HG02571 (cell line): ENCODE data around the gene PPP1R26.
"Not testable (repeated sequence)": the region's sequence is repeated elsewhere in the genome, so short reads cannot be mapped to it uniquely, and the experiment has no call there.

ENCODE experiments used
- ATAC-seq: cut with Tn5 transposase; IDR thresholded peaks from one replicate; pipeline ENCODE4 v1.9.1; 2021; ENCODE audit warnings: mild to moderate bottlenecking, moderate library complexity; ENCODE audit not compliant: unreplicated experiment

The PPP1R26 gene

DNA sequence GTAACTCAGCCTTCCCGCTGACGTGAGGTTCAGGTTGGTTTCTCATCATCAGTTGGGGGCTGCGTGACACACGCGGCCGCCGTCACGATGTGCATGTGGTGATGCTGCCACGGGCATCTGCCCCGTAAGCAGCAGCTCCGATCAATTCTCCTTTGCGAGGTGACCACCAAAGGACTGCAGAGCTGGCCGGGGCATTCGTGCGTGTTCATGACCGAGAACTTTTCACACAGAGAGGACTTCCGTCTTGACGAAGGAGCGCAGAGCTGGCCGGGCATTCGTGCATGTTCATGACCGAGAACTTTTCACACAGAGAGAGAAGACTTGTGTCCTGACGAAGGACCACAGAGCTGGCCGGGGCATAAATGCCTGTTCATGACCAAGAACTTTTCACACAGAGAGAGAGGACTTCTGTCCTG, 37.8 kb downstream of the PPP1R26 start:
- ATAC-seq = no peak

DNA sequence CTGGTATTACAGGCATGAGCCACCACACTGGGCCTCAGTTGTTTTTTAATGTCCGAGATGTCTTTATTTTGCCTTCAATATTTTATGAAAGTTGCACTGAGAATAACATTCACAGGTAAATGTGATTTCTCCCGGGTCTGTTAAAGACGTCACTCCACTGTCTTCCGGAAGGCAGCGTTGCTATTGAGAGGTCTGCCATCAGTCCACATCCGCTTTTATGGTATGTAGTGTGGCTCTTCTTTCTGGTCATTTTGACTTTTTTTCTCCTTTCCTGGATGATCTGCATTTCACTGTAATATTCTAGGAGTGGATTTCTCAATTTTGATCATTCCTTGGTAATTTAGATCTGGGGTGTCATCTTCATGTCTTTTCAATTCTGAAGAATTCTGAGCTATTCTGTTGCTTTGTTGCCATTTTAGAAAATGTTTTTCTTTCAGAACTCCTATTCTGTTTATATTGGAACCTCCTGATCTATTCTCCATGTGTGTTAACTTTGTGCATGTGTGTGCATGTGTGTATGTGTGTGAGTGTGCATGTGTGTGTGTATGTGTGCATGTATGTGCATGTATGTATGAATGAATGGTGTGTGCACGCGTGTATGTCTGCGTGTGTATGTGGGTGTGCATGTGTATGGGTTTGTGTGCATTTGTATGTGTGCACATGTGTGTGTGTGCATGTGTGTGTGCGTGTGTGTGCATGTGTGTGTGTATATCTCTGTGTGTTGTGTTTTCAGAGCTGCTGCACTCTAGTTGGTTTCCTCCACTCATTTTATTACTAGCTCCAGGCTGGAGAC, 39.8 kb downstream of the PPP1R26 start:
- ATAC-seq = no peak

DNA sequence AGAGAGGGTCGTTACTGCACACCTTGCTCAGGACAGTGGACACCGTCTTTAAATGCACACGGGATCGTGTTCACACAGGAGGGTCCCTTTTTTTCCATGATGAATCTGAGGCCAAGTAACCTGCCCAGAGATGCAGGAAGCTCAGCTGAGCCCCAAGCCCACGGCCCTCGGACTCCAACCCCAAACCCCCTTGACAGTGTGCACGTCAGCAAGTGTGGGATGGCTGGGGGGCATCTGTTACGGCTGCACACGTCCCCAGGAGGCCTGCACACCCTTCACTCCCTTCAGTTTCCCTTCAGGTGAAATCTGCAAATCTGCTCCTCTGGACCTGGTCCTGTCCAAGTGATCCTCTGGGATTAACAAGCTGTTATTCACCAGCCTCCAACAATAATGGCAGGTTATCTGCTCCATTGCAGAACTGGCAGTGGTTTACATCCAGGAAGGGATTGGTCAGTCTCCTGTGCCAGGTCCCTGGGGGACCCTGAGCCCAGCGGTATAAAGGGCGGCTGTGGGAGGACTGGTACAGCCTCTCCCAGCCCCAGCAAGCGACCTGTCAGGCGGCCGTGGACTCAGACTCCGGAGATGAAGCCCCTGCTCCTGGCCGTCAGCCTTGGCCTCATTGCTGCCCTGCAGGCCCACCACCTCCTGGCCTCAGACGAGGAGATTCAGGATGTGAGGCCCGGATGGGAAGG, 41.5 kb downstream of the PPP1R26 start, which contains the start of gene LCN1:
Gene LCN1, plus strand, starts transcription at position 525 of the 692 bp plus-strand sequence. Its CDS starts 58 bp downstream, at position 583.
- no peak for ATAC-seq

DNA sequence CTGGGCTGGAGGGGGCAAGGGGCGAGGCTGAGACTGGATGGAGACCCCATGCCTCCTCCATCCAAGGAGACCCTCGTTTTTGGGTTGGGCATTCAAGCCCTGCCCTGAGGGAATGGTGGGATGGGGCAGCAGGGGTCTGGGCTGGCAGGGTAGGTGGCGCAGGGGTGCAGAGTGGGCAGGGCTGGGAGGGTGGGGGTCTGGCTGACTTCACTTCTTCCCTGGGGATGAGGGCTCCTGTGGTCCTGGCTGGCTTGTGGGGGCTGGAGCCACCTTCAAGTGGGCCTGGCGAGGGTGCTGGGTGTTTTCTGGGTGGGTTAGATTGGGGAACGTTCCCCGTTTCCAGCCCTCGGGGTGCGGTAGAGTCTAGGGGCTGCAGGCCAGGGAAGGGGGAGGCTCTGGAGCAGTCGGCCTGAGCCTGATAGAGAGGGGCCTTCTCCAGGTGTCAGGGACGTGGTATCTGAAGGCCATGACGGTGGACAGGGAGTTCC, 42.1 kb downstream of the PPP1R26 start:
- no peak for ATAC-seq

DNA sequence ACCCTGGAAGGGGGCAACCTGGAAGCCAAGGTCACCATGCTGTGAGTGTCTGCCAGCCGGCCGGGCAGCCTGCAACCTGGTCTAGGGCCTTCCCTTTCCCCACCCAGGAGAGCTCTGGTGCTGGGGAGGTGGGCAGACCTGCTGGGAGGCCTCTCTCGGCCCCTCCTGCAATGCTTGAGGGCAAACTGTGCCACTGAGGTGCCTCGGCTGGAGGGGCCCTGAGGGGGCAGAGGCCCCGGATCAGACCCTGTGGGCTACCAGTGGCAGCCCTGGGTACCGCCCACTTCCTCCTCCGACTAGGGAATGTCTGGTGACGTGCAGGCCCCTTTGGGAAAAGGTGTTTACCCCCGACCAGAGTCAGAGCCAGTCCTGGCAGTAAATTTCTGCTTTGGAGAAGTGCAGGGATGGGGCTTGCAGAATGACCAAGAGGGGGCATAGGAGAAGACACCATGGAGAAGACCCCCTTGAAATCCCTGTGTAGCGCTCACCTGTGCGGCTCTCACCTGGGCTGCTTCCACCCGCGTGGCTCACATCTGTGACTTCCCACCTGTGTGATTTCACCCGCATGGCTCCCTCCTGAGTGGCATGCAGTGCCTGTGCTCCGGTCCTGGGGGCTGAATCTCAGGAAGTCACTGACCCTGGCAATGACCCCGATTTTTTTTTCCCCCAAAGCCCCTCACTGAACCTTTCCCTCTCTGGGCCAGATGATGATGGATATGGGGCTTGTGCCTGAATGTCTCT, 42.7 kb downstream of the PPP1R26 start:
- ATAC-seq = no peak

DNA sequence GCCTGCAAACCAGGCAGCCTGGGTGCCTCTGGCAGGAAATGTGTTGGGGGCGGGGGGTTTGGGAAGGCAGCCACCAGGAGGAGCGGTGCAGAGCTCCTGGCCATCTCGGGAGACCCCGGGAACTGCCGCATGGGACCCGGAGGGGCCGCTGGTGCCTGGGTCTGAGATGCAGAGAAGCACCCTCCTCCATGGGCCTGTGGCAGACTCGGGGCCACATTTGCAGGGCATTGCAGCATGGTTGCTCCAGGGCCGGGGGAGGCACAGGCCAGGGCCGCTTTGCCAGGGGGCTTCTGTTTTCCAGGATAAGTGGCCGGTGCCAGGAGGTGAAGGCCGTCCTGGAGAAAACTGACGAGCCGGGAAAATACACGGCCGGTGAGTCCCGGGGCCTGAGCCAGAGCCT, 43.3 kb downstream of the PPP1R26 start:
- no peak for ATAC-seq

DNA sequence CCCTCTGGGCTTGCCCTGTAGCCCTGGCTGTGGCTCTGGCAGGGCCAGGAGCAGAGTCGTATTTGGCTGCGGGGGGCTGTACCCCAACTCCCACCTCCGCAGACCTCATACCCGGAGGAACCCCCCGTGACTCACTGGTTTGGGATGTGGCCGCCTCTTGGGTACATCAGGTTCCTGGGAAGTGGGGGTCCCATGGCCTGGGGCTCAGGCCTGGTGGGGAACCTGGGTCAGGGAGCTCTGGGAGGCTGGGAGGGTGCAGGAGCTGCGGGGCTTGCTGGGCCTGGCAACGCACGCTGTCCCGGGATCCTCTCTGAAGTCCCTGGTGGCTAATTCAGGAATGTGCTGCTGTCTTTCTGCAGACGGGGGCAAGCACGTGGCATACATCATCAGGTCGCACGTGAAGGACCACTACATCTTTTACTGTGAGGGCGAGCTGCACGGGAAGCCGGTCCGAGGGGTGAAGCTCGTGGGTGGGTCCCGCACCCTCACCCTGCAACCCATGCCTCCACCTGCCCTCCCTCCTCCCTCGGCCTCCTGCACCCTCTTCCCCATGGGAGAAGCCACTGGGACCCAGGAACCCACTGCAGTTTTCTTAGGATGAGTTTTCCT, 44.0 kb downstream of the PPP1R26 start:
- no peak for ATAC-seq

DNA sequence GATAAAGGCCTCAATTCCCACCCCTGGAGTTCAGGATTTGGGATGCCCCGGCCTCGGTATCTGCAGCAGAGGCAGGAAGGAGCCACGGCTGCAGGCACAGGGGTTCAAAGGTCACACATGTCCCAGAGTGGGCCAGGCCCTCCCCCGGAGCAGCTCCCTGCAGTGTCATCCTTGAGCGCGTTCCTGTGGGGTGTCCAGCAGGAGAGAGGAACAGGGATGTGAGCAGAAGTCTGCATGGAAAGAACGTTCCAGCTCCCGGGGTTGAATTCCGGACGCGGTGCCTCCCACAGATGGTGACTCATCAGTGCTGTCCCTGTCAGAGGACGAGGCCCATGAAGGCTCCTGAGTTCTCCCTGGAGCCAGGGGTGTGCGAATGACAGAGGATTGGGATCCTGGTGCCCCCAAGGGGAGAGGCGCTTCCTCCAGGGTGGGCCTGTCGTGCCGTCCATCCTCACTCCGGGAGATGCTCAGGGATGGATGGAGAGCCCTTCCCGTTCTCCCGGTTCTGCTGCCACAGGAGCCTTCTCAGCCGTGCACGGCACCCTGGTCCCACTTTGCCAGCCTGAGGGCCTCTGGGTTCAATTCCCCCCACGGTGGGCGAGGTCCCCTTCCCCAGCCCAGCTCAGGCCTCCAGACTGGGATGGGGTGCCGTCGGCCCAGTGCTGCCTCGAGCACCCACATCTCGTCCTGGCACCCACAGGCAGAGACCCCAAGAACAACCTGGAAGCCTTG, 44.7 kb downstream of the PPP1R26 start:
- no peak for ATAC-seq

DNA sequence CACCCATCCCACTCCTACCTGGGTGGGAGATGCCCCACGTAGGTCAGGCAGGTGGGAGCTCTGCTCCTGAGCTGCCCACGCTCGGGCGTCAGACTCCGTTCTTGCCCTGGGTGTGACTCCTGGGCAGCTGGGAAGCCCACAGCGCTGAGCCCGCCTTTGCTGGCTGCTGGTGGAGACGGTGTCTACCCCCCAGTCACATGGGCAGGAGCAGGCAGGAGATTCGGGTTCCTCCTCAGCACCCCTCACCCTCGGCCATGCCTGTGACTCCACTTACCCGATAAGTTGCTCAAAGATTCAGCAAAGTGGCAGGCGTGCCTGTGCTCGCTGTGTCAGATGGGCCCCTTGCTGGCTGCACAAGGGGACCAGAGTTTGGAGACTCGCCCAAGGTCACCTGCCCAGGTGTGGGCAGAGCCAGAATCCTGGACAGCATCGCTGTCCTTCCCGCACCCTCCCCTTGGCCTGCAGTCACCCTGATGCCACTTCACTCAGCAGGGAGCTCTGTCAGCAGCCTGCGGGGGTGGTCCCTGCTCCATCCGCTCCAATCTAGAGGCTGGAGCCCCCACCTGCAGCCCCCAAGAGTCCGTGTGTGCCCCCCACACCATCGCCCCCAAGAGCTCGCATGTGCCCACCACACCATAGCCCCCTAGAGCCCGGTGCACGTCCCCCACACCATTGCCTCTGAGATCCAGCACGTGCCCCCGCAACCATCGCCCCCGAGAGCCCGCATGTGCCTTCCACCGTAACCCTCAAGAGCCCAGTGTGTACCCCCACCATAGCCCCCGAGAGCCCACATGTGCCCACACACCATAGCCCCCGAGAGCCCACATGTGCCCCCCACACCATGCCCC, 45.9 kb downstream of the PPP1R26 start:
- no peak for ATAC-seq

DNA sequence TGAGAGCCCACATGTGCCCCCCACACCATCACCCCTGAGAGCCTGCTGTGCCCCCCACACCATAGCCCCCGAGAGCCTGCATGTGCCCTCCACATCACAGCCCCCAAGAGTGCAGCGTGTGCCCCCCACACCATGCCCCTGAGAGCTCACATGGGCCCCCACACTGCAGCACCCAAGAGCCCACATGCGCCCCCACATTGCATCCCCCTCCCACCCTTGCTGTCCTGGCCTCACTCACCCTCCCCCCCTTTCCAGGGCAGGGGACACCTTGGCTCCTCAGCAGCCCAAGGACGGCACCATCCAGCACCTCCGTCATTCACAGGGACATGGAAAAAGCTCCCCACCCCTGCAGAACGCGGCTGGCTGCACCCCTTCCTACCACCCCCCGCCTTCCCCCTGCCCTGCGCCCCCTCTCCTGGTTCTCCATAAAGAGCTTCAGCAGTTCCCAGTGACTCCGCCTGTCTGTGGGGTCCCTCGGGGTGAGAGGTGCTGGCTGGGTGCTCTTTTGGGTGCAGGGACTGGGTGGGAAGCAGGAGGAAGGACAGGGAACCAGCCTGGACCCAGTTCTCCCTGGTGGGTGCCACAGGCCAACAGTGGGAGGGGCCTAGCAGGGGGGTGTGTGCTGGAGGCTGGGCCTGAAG, 46.6 kb downstream of the PPP1R26 start:
- ATAC-seq = no peak

DNA sequence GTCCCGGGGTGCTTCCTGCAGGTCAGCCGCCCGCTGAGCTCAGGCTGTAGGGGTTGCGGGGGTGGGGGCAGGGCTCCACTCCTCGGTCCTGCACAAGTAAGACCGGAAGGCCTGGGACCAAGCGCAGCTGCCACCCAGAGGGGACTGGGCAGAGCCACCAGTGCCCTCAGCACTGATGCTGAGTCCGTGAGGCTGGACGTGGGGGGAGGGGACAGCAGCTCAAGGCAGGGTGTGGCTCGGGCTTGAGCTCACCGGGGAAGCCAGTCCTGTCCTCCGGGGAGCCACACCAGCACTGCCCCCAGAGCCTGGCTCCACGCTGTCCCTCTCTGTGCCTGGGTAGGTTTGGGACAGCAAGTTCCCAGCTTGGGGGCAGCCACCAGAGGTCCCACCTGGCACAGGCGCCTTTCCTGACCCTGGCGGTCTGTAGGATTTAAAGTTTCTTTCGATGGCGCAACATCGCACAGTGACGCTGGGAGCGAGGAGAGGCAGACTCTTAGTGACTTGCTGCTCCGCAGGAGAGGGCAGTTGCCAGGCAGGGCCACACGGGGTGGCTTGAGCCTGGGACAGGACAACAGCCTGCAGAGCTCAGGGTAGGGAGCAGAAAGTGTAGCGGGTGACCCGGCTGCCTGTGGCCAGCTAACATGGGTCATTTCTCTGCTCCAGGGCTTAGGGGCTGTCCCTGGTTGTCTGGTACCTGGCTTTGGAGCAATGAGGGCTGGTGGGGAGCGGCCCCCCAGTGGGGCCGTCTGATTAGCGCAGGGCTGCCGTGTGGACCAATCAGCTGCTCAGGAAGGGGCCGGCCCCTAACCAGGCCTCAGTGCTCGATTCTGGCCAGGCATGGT, 47.4 kb downstream of the PPP1R26 start:
- no peak for ATAC-seq

DNA sequence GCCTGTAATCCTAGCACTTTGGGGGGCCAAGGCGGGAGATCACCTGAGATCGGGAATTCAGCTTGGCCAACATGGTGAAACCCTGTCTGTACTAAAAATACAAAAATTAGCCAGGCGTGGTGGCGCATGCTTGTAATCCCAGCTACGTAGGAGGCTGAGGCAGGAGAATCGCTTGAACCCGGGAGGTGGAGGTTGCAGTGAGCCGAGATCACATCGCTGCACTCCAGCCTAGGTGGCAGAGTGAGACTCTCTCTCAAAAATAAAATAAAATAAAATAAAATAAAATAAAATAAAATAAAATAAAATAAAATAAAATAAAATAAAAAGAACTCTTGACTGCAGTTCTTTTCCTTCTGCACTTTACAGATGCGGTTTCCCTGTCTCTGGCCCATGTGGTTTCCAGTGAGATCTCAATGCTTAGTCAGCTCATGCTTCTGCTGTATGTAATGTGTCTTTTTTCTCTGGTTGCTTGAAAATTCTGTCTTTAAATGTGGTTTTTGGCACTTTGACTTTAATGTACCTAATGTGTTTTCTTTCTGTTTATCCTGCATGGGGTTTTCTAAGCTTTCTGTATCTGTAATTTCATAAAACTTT, 49.4 kb downstream of the PPP1R26 start:
- ATAC-seq = not testable (repeated sequence)

DNA sequence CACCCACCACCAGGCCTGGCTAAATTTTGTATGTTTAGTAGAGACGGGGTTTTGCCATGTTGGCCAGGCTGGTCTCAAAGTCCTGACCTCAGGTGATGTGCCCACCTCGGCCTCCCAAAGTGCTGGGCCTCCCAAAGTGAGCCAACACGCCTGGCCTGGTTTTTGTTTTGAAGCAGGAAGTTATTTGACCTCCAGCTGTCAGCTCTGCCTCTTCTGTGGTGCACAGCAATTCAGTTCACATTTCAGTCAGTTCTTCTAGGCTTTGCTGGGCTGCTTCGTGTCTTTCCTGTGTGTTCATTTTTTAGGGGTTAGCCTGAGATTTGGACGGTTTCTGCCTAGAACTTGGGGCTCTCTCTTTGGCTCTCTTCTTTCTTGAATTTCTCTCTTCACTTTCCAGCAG, 50.6 kb downstream of the PPP1R26 start:
- no peak for ATAC-seq

DNA sequence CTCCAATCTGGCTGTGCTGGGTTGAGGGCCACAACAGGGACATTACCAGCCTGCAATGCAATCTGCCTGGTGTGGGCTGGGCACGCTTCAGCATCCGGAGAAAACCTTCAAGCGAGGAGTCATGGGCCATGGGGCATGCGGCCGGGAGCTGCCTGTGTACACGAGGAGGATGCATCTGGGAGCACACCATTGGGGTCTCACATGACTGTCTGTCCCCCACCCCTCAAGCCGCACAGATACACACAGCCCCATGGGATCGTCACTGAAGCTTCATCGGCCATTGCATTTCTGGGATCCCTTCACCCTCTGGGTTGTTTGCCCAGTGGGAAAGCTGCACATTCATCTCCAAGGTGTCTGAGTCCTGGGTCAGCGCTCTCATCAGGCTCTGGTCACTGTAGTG, 51.5 kb downstream of the PPP1R26 start:
- no peak for ATAC-seq

DNA sequence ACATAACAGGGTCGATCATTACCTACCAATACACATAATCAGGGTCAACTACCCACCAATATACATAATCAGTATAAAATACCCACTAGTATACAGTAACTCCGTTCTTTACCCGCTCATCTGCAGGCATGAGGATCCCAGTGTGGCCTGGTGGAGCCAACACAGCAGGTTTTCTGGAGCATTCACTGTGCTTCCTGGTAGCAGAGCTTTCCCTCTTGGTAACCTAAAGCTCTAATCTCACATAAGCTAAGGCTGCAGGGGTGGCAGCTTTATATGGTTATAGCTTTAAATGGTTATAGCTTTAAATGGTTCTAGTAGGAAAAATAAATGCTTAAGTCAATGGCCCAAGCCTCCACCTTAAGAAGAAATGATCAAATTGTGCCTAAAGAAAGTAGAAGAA, 53.5 kb downstream of the PPP1R26 start:
- ATAC-seq = no peak

DNA sequence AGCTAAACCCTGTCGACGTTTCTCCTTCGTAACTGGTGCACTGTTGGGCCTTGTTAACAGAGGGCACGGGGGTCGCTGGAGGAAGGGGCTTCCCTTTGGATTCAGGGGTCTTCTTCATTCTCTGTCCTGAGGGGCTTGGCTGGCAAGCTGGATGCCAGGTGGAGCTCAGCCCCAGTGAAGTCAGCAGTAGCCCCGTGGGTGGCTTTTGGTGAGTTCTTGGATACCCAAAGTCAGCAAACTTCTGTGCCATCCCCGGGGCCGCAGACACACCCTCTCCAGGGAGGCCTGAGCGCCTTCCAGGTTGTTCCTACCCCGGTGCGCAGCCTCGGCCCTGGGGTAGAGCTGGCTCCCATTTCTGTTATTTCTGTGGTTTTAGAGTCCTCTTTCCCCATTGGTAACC, 54.1 kb downstream of the PPP1R26 start:
- ATAC-seq = no peak

DNA sequence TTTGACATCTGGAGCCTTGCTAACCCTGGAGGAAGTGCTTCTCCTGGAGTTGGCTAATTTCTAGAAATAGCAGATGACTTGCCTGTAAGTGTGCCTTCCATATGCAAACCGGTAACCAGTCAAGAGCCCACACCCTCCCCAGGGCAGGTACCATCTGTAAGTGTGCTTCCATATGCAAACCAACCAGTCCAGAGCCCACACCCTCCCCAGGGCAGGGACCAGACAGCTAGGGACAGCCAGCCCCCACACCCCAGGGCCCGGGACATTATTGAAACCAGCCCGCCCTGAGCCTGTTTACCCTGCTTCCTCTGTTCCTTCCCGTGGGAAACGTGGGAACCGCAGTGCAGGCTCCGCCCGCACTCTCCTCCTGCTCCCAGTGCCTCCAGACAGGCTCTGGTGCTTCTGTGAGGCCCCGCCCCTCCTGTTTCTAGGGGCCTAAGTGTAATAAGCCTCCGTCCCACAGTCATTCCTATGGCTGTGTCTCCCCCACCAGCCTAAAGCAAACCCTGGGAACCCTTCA, 54.7 kb downstream of the PPP1R26 start:
- not testable (repeated sequence) for ATAC-seq
